ENCODE results near the gene BRINP2. TPM values are rescaled to one million over a fixed set of nuclear protein-coding genes. Genes with fewer than 3 reads are reported as not detected.
"Not testable (repeated sequence)": the region's sequence is repeated elsewhere in the genome, so short reads cannot be mapped to it uniquely, and the experiment has no call there.

BRINP2 gene
- total and polyA plus RNA-seq, 8 donors: 0.08 to 0.55 (median 0.15) TPM; not detected in 5

DNA sequence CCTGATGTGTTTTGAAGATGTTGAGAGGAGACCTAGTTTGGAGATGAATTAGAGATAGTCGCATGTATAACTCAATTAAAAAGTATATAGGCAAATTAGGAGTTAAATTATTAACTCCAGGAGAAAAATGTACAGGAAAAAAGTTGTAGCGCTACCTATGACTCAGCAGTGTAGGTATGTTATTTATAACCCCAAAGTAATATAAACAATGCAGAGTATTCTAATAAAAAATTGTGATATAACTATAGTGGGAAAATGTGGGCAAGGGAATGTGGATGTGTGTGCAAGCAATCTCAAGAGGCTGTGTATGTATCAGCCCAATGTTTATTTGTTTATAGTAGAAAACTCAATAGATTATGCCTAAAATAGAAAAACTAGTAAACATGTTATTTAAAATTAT, 144.5 kb downstream of the BRINP2 start:
- Histone ChIP-seq H3K4me3 (no peak overlapping the region), H3K36me3 (no peaks in the 10 kb centered on the region), H3K27ac (no peak overlapping the region), H3K27me3 (no peaks in the 10 kb centered on the region), H3K4me1 (no peaks in the 10 kb centered on the region), H3K9me3 (peaks cover 0 to 8% (median 0%) of the 10 kb centered on the region in 4 donors)
- TF ChIP-seq POLR2A (IDR thresholded peaks at IDR 0.05) (no peak), EP300 (IDR thresholded peaks at IDR 0.05) (no peak), POLR2AphosphoS5 (IDR thresholded peaks at IDR 0.05) (no peak)
- TF ChIP-seq, protein P1, sequence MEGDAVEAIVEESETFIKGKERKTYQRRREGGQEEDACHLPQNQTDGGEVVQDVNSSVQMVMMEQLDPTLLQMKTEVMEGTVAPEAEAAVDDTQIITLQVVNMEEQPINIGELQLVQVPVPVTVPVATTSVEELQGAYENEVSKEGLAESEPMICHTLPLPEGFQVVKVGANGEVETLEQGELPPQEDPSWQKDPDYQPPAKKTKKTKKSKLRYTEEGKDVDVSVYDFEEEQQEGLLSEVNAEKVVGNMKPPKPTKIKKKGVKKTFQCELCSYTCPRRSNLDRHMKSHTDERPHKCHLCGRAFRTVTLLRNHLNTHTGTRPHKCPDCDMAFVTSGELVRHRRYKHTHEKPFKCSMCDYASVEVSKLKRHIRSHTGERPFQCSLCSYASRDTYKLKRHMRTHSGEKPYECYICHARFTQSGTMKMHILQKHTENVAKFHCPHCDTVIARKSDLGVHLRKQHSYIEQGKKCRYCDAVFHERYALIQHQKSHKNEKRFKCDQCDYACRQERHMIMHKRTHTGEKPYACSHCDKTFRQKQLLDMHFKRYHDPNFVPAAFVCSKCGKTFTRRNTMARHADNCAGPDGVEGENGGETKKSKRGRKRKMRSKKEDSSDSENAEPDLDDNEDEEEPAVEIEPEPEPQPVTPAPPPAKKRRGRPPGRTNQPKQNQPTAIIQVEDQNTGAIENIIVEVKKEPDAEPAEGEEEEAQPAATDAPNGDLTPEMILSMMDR (IDR thresholded peaks at IDR 0.05): no peak
- DNase-seq: no peak
- intact Hi-C loops (cut with DNase I; ENCODE audit: low total_unique reads): no loop called here
- 15 to 37% (median 29%) methylated on average over 2 of the region's 2 CpGs for WGBS, 5 donors

GRCh38 chr1:177315761-177316160, 145.0 kb downstream of the BRINP2 start:
- H3K27ac ChIP-seq: no peak overlapping the region
- peaks cover 0 to 8% (median 0%) of the 10 kb centered on the region in 4 donors for H3K9me3 ChIP-seq
- no peak overlapping the region for H3K4me3 ChIP-seq
- H3K27me3 ChIP-seq: no peaks in the 10 kb centered on the region
- DNase-seq: no peak
- no peaks in the 10 kb centered on the region for H3K4me1 ChIP-seq
- TF ChIP-seq, protein P1 (IDR thresholded peaks at IDR 0.05): no peak
- TF ChIP-seq EP300 (IDR thresholded peaks at IDR 0.05): no peak
- TF ChIP-seq POLR2AphosphoS5 (IDR thresholded peaks at IDR 0.05): no peak
- TF ChIP-seq POLR2A (IDR thresholded peaks at IDR 0.05): no peak
- H3K36me3 ChIP-seq: no peaks in the 10 kb centered on the region
- intact Hi-C loops (cut with DNase I; ENCODE audit: low total_unique reads): no loop called here
- 75 to 82% (median 75%) methylated on average over 4 of the region's 4 CpGs for WGBS, 5 donors

GRCh38 chr1:177321434-177321833, 150.7 kb downstream of the BRINP2 start:
- H3K9me3 ChIP-seq; H3K36me3 ChIP-seq; H3K27me3 ChIP-seq; H3K4me3 ChIP-seq; DNase-seq; intact Hi-C loops (cut with DNase I; ENCODE audit: low total_unique reads); H3K4me1 ChIP-seq; H3K27ac ChIP-seq: not testable (repeated sequence)

DNA sequence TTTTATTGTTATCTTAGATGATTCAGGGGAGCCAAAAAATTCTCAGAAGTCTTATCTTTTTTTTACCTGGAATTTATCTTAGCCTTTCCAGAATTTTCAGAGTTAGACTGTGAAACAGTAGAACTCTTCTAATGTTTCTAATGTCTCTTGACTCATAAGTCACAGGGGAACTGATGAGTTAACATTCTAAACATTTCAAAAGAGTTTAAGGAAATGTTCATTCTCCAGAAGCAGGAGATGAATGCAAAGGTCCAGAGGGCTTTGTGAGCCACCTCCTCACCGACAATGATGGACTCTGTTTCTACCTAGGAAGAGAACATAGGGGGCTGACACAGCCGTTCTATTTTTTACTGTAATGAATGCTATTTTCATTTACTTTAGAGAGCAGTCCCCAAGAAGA, 157.5 kb downstream of the BRINP2 start:
- Histone ChIP-seq H3K36me3 (no peaks in the 10 kb centered on the region), H3K4me3 (no peak overlapping the region), H3K27me3 (no peaks in the 10 kb centered on the region), H3K9me3 (no peaks in the 10 kb centered on the region), H3K4me1 (no peaks in the 10 kb centered on the region), H3K27ac (no peak overlapping the region)
- WGBS, 5 donors: 63 to 70% (median 69%) methylated on average over 2 of the region's 2 CpGs
- intact Hi-C loops (cut with DNase I; ENCODE audit: low total_unique reads): no loop called here
- TF ChIP-seq, protein P1 (IDR thresholded peaks at IDR 0.05): no peak
- no peak for TF ChIP-seq POLR2AphosphoS5 (IDR thresholded peaks at IDR 0.05)
- no peak for TF ChIP-seq POLR2A (IDR thresholded peaks at IDR 0.05)
- no peak for TF ChIP-seq EP300 (IDR thresholded peaks at IDR 0.05)
- no peak for DNase-seq

DNA sequence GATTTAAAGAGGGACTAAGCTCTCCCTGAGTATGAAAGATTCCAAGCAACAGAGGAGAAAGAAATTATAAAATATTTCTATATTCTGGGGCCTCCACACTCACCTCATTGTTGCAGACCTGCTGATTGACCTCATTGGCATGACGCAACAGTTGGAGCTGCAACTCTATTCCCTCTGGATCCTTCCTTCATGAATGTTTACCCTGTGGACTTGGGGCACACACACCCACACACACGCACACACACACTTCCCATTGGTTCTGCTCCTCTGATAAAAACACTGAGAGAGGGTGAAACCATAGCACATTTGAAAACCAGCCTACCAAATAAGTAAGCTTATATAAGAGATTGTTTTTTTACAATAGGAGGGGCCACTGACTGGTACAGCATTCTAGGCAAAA, 159.1 kb downstream of the BRINP2 start:
- Histone ChIP-seq H3K9me3 (no peaks in the 10 kb centered on the region), H3K4me1 (no peaks in the 10 kb centered on the region), H3K27ac (no peak overlapping the region), H3K36me3 (no peaks in the 10 kb centered on the region), H3K27me3 (no peaks in the 10 kb centered on the region), H3K4me3 (no peak overlapping the region)
- no peak for DNase-seq
- intact Hi-C loops (cut with DNase I; ENCODE audit: low total_unique reads): no loop called here
- TF ChIP-seq EP300 (IDR thresholded peaks at IDR 0.05): no peak
- TF ChIP-seq, protein P1 (IDR thresholded peaks at IDR 0.05): no peak
- no peak for TF ChIP-seq POLR2AphosphoS5 (IDR thresholded peaks at IDR 0.05)
- TF ChIP-seq POLR2A (IDR thresholded peaks at IDR 0.05): no peak
- WGBS, 5 donors: 40 to 70% (median 47%) methylated on average over 2 of the region's 2 CpGs

Other genes with a start within 250 kb of the BRINP2 start
- gene ASTN1, start 6.2 kb upstream of the BRINP2 start, total RNA-seq: 1 to 10 TPM in 1 of 5 donors, under 1 TPM in 1, not detected in 3; 0.72 to 2.4 TPM
- under 1 TPM in 2 of 3 donors, not detected in 1; 0.13 to 0.31 TPM for gene ASTN1, start 6.2 kb upstream of the BRINP2 start, polyA plus RNA-seq

All from stomach (tissue), 9 donors.